ENCODE data around the gene MADCAM1.

The MADCAM1 gene

GRCh38 chr19:547836-548720 lies 51.8 kb downstream of the MADCAM1 start:
- TF ChIP-seq SIN3A (IDR thresholded peaks at IDR 0.05; ENCODE audit: borderline replicate concordance, insufficient read depth, low read length), result no peak
- no peak for TF ChIP-seq FOXP2 (optimal IDR thresholded peaks at IDR 0.05; ENCODE audit: borderline replicate concordance, extremely low read depth, extremely low read length, insufficient read depth)
- no peak for TF ChIP-seq POLR2AphosphoS5 (IDR thresholded peaks at IDR 0.05; ENCODE audit: low read depth, low read length)
- TF ChIP-seq REST (IDR thresholded peaks at IDR 0.05; ENCODE audit: insufficient read depth in 1 of 2, low read depth in 2 of 2, low read length in 2 of 2), result no peak
- no peak for TF ChIP-seq TAF1 (IDR thresholded peaks at IDR 0.05; ENCODE audit: borderline replicate concordance, insufficient read depth, low read length)

GRCh38 chr19:548886-549830 lies 52.9 kb downstream of the MADCAM1 start:
- TF ChIP-seq POLR2AphosphoS5 (IDR thresholded peaks at IDR 0.05; ENCODE audit: low read depth, low read length) (no peak), SIN3A (IDR thresholded peaks at IDR 0.05; ENCODE audit: borderline replicate concordance, insufficient read depth, low read length) (no peak), REST (IDR thresholded peaks at IDR 0.05; ENCODE audit: insufficient read depth in 1 of 2, low read depth in 2 of 2, low read length in 2 of 2) (no peak), TAF1 (IDR thresholded peaks at IDR 0.05; ENCODE audit: borderline replicate concordance, insufficient read depth, low read length) (no peak), FOXP2 (optimal IDR thresholded peaks at IDR 0.05; ENCODE audit: borderline replicate concordance, extremely low read depth, extremely low read length, insufficient read depth) (no peak)

- TF ChIP-seq TAF1 (IDR thresholded peaks at IDR 0.05; ENCODE audit: borderline replicate concordance, insufficient read depth, low read length), result no peak
- no peak for TF ChIP-seq SIN3A (IDR thresholded peaks at IDR 0.05; ENCODE audit: borderline replicate concordance, insufficient read depth, low read length)
- TF ChIP-seq FOXP2 (optimal IDR thresholded peaks at IDR 0.05; ENCODE audit: borderline replicate concordance, extremely low read depth, extremely low read length, insufficient read depth), result no peak
- TF ChIP-seq POLR2AphosphoS5 (IDR thresholded peaks at IDR 0.05; ENCODE audit: low read depth, low read length), result no peak
- no peak for TF ChIP-seq REST (IDR thresholded peaks at IDR 0.05; ENCODE audit: insufficient read depth in 1 of 2, low read depth in 2 of 2, low read length in 2 of 2)
Observed at GRCh38 chr19:554817-555216, 58.5 kb downstream of the MADCAM1 start.

Measured in PFSK-1 (cell line).